MM.1S (cell line): ENCODE results near the gene NONO.
"Not testable (repeated sequence)": the region's sequence is repeated elsewhere in the genome, so short reads cannot be mapped to it uniquely, and the experiment has no call there.

Source experiments
- DNase-seq: peaks from one replicate; pipeline ENCODE4 v3.0.0-alpha.2; 2015
- H2AFZ ChIP-seq: fragments of 300-600 bp; sonication (generic); 2 replicates; pipeline ENCODE4 v1.6.0; 2016; ENCODE audit warnings: antibody characterized with exemption, low read length
- H3F3A ChIP-seq: fragments of 300-600 bp; sonication (generic); 2 replicates; pipeline ENCODE4 v1.6.1; 2016; ENCODE audit warnings: mild to moderate bottlenecking, antibody characterized with exemption, low read length, moderate library complexity, mixed read lengths; ENCODE audit not compliant: insufficient read depth
- H3K27ac ChIP-seq: fragments of 300-600 bp; sonication (generic); 2 replicates; pipeline ENCODE4 v1.5.1; 2016; ENCODE audit warnings: mild to moderate bottlenecking, low read length
- H3K27me3 ChIP-seq: fragments of 300-600 bp; sonication (generic); replicated peaks from 2 replicates; pipeline ENCODE4 v1.6.0; 2016; ENCODE audit warnings: low read length; ENCODE audit not compliant: insufficient read depth
- H3K36me3 ChIP-seq: fragments of 300-600 bp; sonication (generic); replicated peaks from 2 replicates; pipeline ENCODE4 v1.6.1; 2016; ENCODE audit warnings: mild to moderate bottlenecking, low read length, mixed read lengths; ENCODE audit not compliant: insufficient read depth
- H3K4me1 ChIP-seq: fragments of 300-600 bp; sonication (generic); 2 replicates; pipeline ENCODE4 v1.6.1; 2016; ENCODE audit warnings: low read length, mixed read lengths
- H3K4me2 ChIP-seq: fragments of 300-600 bp; sonication (generic); 2 replicates; pipeline ENCODE4 v1.6.0; 2016; ENCODE audit warnings: low read depth, low read length
- H3K4me3 ChIP-seq: fragments of 300-600 bp; sonication (generic); 2 replicates; pipeline ENCODE4 v1.5.1; 2016; ENCODE audit warnings: low read length, mixed read lengths
- H3K79me2 ChIP-seq: fragments of 300-600 bp; sonication (generic); 2 replicates; pipeline ENCODE4 v1.6.1; 2016; ENCODE audit warnings: mixed run types, low read length, mixed read lengths
- H3K9ac ChIP-seq: fragments of 300-600 bp; sonication (generic); 2 replicates; pipeline ENCODE4 v1.6.1; 2016; ENCODE audit warnings: low read length, mixed read lengths
- H3K9me2 ChIP-seq: fragments of 300-600 bp; sonication (generic); replicated peaks from 2 replicates; pipeline ENCODE4 v1.6.1; 2016; ENCODE audit warnings: mild to moderate bottlenecking, low read length, mixed read lengths; ENCODE audit not compliant: insufficient read depth
- H3K9me3 ChIP-seq: fragments of 300-600 bp; sonication (generic); replicated peaks from 2 replicates; pipeline ENCODE4 v1.6.1; 2016; ENCODE audit warnings: mild to moderate bottlenecking, low read length, mixed read lengths; ENCODE audit not compliant: insufficient read depth
- H4K20me1 ChIP-seq: fragments of 300-600 bp; sonication (generic); 2 replicates; pipeline ENCODE4 v1.6.1; 2016; ENCODE audit warnings: mild to moderate bottlenecking, low read length, moderate library complexity, mixed read lengths; ENCODE audit not compliant: insufficient read depth
- CTCF ChIP-seq: fragments of 300-600 bp; sonication (generic); IDR thresholded peaks from 2 replicates; pipeline ENCODE4 v1.5.1; 2016; ENCODE audit warnings: antibody characterized with exemption, low read length, mixed read lengths
- EZH2 ChIP-seq: fragments of 300-600 bp; sonication (generic); optimal IDR thresholded peaks from 2 replicates; pipeline ENCODE3; 2017; ENCODE audit warnings: low read depth, mild to moderate bottlenecking, antibody characterized with exemption, low read length, mixed read lengths
- EZH2phosphoT487 ChIP-seq: fragments of 300-600 bp; sonication (generic); IDR thresholded peaks from 2 replicates; pipeline ENCODE4 v1.6.1; 2018; ENCODE audit warnings: antibody characterized with exemption, low read length

The NONO gene

GRCh38 chrX:71256051-71256450 lies 27.4 kb upstream of the NONO start:
- peaks cover 7% of the 10 kb centered on the region; the same call in 1 of the 2 replicates for H3K79me2 ChIP-seq
- H2AFZ ChIP-seq = no peak overlapping the region
- no peaks in the 10 kb centered on the region for H3K4me1 ChIP-seq
- H3F3A ChIP-seq = no peaks in the 10 kb centered on the region
- H3K9ac ChIP-seq = no peak overlapping the region
- TF ChIP-seq EZH2 (no peak), CTCF (no peak), EZH2phosphoT487 (no peak)
- no peak overlapping the region for H3K4me3 ChIP-seq
- H3K27me3 ChIP-seq = no peaks in the 10 kb centered on the region
- no peaks in the 10 kb centered on the region for H3K9me2 ChIP-seq
- H3K27ac ChIP-seq = no peak overlapping the region
- no peaks in the 10 kb centered on the region for H3K9me3 ChIP-seq
- H4K20me1 ChIP-seq = no peaks in the 10 kb centered on the region
- H3K36me3 ChIP-seq = no peaks in the 10 kb centered on the region
- no peak overlapping the region for H3K4me2 ChIP-seq
- no peak for DNase-seq

DNA sequence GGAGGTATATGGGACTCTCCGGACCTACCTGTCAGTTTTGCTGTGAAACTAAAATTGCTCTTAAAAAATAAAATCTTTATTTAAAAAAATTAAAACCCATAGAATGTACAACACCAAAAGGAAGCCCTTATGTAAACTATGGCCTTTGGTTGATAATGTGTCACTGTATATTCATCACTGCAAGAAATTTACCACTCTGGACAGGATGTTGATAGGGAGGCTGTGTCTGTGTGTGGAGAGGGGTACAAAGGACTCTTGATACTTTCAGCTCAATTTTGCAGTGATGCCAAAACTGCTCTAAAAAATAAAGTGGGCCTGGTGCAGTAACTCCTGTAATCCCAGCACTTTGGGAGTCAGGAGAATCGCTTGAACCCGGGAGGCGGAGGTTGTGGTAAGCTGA lies 26.6 kb upstream of the NONO start:
- Histone ChIP-seq H3K4me3 (no peak overlapping the region), H3K9me3 (no peaks in the 10 kb centered on the region), H3K9me2 (no peaks in the 10 kb centered on the region), H4K20me1 (no peaks in the 10 kb centered on the region), H3K27me3 (no peaks in the 10 kb centered on the region), H2AFZ (no peak overlapping the region), H3K36me3 (no peaks in the 10 kb centered on the region), H3F3A (no peaks in the 10 kb centered on the region), H3K27ac (no peak overlapping the region), H3K79me2 (peaks cover 7% of the 10 kb centered on the region; the same call in 1 of the 2 replicates), H3K9ac (no peak overlapping the region), H3K4me2 (no peak overlapping the region), H3K4me1 (no peaks in the 10 kb centered on the region)
- TF ChIP-seq EZH2phosphoT487 (no peak), EZH2 (no peak), CTCF (no peak)
- no peak for DNase-seq

GRCh38 chrX:71268624-71269023 lies 14.8 kb upstream of the NONO start:
- H4K20me1 ChIP-seq, H3F3A ChIP-seq, H3K27ac ChIP-seq, DNase-seq, H3K4me1 ChIP-seq, H3K79me2 ChIP-seq, H3K27me3 ChIP-seq, H3K9me3 ChIP-seq, H3K36me3 ChIP-seq, H3K4me2 ChIP-seq, H3K4me3 ChIP-seq, H3K9me2 ChIP-seq, H3K9ac ChIP-seq, H2AFZ ChIP-seq: not testable (repeated sequence)

- Histone ChIP-seq H4K20me1 (no peaks in the 10 kb centered on the region), H3K27ac (no peak overlapping the region)
- TF ChIP-seq EZH2phosphoT487 = no peak
- TF ChIP-seq EZH2 = no peak
- TF ChIP-seq CTCF = no peak
These were observed 13.5 kb upstream of the NONO start for GRCh38 chrX:71269801-71270395.

DNA sequence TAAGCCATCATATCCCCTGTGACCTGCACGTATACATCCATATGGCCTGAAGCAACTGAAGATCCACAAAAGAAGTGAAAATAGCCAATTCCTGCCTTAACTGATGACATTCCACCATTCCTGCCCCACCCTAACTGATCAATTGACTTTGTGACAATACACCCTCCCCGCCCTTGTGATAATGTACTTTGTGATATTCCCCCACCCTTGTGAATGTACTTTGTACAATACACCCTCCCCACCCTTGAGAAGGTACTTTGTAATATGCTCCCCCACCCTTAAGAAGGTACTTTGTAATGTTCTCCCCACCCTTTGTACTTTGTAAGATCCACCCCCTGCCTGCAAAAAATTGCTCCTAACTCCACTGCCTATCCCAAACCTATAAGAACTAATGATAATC lies 11.1 kb upstream of the NONO start:
- not testable (repeated sequence) for H3K9me3 ChIP-seq

More at GRCh38 chrX:71269801-71270395, 13.5 kb upstream of the NONO start:
- H3K9me3 ChIP-seq = no peaks in the 10 kb centered on the region
- no peak overlapping the region for H2AFZ ChIP-seq
- DNase-seq = no peak
- H3K9me2 ChIP-seq = no peaks in the 10 kb centered on the region
- H3K36me3 ChIP-seq = no peaks in the 10 kb centered on the region
- H3K4me2 ChIP-seq = no peak overlapping the region
- no peaks in the 10 kb centered on the region for H3K4me1 ChIP-seq
- no peaks in the 10 kb centered on the region for H3K79me2 ChIP-seq
- no peak overlapping the region for H3K4me3 ChIP-seq
- H3K27me3 ChIP-seq = no peaks in the 10 kb centered on the region
- no peak overlapping the region for H3K9ac ChIP-seq
- no peaks in the 10 kb centered on the region for H3F3A ChIP-seq

More for the DNA sequence above, 11.1 kb upstream of the NONO start:
- not testable (repeated sequence) for H3K9me2 ChIP-seq, H3K4me2 ChIP-seq, H3K9ac ChIP-seq, DNase-seq, H3K4me3 ChIP-seq, H3K27me3 ChIP-seq, H4K20me1 ChIP-seq, H3K79me2 ChIP-seq, H3K4me1 ChIP-seq, H3K27ac ChIP-seq, H2AFZ ChIP-seq, H3F3A ChIP-seq, H3K36me3 ChIP-seq
